GM21723 (cell line): Measurements from ENCODE around the gene STEAP3.

ENCODE experiments used
- ATAC-seq: cut with Tn5 transposase; IDR thresholded peaks from one replicate; pipeline ENCODE4 v1.9.1; 2021; ENCODE audit warnings: mild to moderate bottlenecking, moderate library complexity; ENCODE audit not compliant: unreplicated experiment

The STEAP3 gene

GRCh38 chr2:119245841-119246230 is 22.2 kb downstream of the STEAP3 start:
- no peak for ATAC-seq

- ATAC-seq = no peak
These were observed 23.5 kb downstream of the STEAP3 start for GRCh38 chr2:119246884-119247843.

GRCh38 chr2:119247844-119248271 is 24.2 kb downstream of the STEAP3 start:
- ATAC-seq = no peak

GRCh38 chr2:119248311-119248710 is 24.7 kb downstream of the STEAP3 start:
- ATAC-seq = no peak

DNA sequence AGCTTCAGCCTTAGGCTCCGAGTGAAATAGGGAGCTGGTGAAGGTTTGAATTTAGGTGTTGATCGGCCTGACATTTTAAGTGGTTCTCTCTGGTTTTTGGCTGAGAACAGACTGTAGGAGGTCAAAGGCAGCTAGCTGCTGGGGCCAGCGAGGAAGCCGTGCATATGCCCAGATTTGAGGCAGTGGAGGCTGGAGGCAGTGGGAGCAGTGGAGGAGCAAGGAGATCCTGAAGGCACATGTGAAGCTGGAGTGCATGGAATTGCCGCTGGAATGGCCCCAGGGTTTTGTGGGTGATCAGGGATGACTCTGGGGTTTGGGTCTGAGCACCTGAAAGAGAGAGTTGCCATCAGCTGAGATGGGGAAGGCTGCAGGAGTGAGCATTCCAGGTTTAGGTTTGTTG is 25.1 kb downstream of the STEAP3 start:
- no peak for ATAC-seq

- no peak for ATAC-seq
These were observed 25.7 kb downstream of the STEAP3 start for GRCh38 chr2:119249311-119249710.

- ATAC-seq = no peak
These were observed 26.5 kb downstream of the STEAP3 start for GRCh38 chr2:119249855-119250717.

GRCh38 chr2:119250718-119251290 is 27.2 kb downstream of the STEAP3 start:
- no peak for ATAC-seq

DNA sequence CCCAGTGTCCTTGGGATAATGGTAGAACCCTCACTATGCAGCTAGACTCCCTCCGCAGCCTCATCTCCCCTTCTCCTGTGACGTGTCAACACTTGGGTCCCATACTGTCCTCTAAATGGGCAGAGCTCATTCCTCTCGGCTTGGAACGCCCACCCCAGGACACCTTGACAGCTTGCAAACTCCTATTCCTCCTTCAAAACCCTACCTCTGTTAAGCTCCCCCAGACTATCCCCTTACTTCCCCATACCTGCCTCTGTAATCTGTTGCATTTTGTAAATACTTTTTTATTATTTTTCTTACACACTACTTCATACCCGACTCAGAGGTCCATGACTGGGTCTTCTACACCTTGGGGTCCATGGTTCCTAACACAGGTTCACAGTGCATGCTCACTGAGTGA is 28.0 kb downstream of the STEAP3 start:
- no peak for ATAC-seq

- no peak for ATAC-seq
These were observed 28.8 kb downstream of the STEAP3 start for GRCh38 chr2:119252186-119253113.

DNA sequence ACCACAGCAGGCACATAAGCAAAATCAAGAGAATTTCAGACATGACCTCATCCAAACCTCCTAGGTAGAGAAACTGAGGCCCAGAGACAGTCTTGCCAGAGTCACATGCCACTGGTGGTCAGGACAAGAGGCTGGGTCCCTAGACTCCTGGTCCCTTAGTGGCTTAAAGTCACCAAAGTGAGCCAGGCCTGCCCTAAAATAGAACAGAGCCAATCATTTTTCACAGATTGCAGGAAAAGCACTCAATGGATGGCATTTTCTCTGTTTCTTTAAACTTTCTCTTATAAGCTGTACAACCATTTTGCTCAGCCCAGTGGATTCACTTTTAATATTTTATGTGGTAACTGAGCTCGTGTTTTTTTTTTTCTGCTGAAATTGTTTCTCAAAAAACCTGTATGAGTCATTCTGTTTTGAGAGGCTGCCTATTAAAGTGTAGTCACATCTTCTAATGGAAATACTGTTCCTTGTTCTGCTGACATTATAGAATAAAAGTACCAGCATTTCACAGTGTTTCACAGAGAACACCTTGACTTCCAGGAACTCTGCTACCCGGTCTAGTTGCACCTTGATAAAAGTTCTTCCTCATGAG is 29.6 kb downstream of the STEAP3 start:
- ATAC-seq = no peak

DNA sequence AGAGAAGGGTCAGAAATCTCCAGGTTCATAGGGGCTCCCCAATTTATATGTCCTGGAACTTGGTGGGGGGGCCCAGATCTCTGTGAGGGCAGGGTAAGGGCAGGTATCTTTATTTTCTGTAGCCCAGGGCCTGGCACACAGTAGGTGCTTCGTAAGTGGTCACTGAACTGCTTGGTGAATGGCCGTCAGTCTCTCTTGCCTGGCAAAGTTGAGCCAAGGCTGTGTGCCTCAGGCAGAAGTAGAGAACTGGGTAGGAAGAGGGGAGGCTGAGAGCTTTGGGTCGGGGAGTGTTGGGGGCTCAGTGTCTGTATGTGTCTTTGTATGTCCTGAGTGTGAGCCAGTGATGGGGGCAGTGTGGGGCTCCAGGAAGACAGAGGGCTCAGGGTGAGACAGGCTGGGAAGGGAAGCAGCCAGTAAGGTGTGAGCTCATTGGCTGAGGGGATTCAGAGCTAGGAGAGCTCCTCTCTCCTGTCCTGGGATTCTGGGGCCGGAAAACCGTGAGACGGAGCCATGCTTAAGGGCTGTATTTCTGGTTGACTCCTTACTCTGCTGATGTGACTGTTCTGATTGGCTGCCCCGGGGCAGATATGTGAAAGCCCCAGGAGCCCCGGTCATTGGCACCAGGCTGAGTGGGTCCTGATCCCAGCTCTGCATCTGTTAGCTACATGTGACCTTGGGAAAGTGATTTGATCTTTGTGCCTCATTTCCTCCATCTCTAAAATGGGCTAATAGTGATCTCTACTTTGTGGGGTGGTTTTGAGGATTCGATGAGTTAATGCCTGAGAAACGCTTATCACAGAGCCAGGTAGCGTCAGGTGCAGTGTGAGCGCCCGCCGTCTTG is 30.3 kb downstream of the STEAP3 start:
- ATAC-seq = no peak

DNA sequence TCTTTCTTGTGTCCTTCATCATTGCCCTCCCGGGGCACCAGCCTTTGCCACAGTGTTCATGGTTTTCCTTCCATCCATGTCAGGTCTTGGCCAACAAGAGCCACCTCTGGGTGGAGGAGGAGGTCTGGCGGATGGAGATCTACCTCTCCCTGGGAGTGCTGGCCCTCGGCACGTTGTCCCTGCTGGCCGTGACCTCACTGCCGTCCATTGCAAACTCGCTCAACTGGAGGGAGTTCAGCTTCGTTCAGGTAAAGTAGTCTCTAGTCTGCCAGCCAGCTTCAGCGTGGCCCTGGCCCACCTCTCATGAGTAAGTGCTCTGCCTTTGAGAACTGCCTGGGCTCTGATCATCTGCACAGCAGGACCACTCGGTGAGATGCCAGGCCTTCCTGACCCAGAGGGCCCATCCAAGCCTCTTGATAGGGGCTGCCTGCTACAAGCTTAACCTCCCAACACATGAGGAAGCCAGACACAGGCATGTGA is 31.0 kb downstream of the STEAP3 start:
- ATAC-seq = no peak

- ATAC-seq = no peak
These were observed 32.3 kb downstream of the STEAP3 start for GRCh38 chr2:119255760-119256581.

GRCh38 chr2:119256582-119256921 is 32.9 kb downstream of the STEAP3 start:
- ATAC-seq = no peak

- ATAC-seq = no peak
These were observed 33.6 kb downstream of the STEAP3 start for GRCh38 chr2:119257198-119257597.

DNA sequence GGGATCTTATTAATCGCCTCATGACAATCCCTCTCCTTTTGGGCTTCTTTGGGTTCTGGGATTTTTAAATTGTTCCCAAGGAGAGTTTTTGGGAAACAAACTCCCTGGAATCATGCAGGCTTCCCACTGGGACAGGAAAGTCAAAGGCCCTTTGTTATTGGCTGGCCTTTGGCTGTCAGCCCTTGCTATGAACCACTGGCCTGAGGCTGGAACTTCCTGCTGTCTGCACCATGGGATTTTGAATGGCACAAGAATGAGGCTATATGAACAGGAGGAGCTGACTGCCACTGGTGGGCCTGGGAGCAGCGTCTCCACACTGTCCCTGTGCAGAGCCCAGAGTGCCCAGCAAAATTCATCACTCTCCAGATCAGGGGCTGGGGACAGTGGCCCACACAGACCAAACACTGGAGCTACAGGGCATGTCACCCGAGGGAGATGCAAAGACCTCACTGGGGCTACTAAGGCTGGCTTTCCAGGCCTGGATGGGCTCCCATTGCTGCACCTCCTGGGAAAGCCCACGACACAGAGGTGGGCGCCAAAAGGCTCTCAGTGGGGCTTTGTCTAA is 35.7 kb downstream of the STEAP3 start:
- no peak for ATAC-seq
